MCF 10A (cell line): ENCODE data around the gene ROR1. TPM values are rescaled to one million over a fixed set of nuclear protein-coding genes. Genes with fewer than 3 reads are reported as not detected.

Source experiments
- BruUV-seq: library from RNA; stranded (reverse); fragments of 400-500 nt; replicated peaks from 2 replicates; lab custom pipeline; 2021; lab: Mats Ljungman, UMichigan
- CTCF ChIA-PET: fragments of 300-600 bp; sonication (Branson Sonifier 250); formaldehyde crosslinking; extraction: SDS; loops from one replicate; lab custom pipeline; 2021; ENCODE audit warnings: antibody characterized with exemption, inconsistent platforms; lab: Yijun Ruan, JAX
- POLR2A ChIA-PET: fragments of 300-600, 350-650 bp; sonication (Branson Sonifier 250); formaldehyde crosslinking; extraction: SDS; loops from one replicate; lab custom pipeline; 2020; ENCODE audit warnings: antibody characterized with exemption, inconsistent platforms; lab: Yijun Ruan, JAX
- DNase-seq: peaks from one replicate; pipeline ENCODE4 v3.0.0-alpha.2; 2018; ENCODE audit not compliant: unreplicated experiment
- H3K27ac Mint-ChIP-seq: one replicate; pipeline ENCODE4 v1.8.0; 2022; ENCODE audit warnings: mild to moderate bottlenecking, low read depth, mixed read lengths; ENCODE audit not compliant: unreplicated experiment
- H3K27me3 Mint-ChIP-seq: one replicate; pipeline ENCODE4 v1.8.0; 2022; ENCODE audit warnings: mixed read lengths; ENCODE audit not compliant: insufficient read depth, unreplicated experiment
- H3K36me3 Mint-ChIP-seq: one replicate; pipeline ENCODE4 v1.8.0; 2022; ENCODE audit warnings: mild to moderate bottlenecking, moderate library complexity, mixed read lengths; ENCODE audit not compliant: insufficient read depth, unreplicated experiment
- H3K4me1 Mint-ChIP-seq: one replicate; pipeline ENCODE4 v1.8.0; 2022; ENCODE audit warnings: mixed read lengths; ENCODE audit not compliant: insufficient read depth, unreplicated experiment
- H3K4me3 Mint-ChIP-seq: one replicate; pipeline ENCODE4 v1.8.0; 2022; ENCODE audit warnings: mild to moderate bottlenecking, moderate library complexity, mixed read lengths; ENCODE audit not compliant: unreplicated experiment
- H3K9me3 Mint-ChIP-seq: one replicate; pipeline ENCODE4 v1.8.0; 2022; ENCODE audit warnings: mixed read lengths; ENCODE audit not compliant: unreplicated experiment
- intact Hi-C: fragments of 100-400 bp; cut with micrococcal nuclease; formaldehyde crosslinking; loops from 2 replicates; pipeline ENCODE4 v1.14.1; 2022
- total RNA-seq: library from RNA; stranded (reverse); gene quantifications from 2 replicates; pipeline ENCODE4 v1.2.3, GENCODE V29; 2022
- TF ChIP-seq, protein P1 (sequence below): fragments of 200-600 bp; IDR thresholded peaks from one replicate; pipeline ENCODE4 v1.8.0; 2022; ENCODE audit warnings: antibody characterized with exemption, mild to moderate bottlenecking; ENCODE audit not compliant: unreplicated experiment

ROR1 gene
- total RNA-seq, 1 experiment from 2014 or later: 4.6 TPM

DNA sequence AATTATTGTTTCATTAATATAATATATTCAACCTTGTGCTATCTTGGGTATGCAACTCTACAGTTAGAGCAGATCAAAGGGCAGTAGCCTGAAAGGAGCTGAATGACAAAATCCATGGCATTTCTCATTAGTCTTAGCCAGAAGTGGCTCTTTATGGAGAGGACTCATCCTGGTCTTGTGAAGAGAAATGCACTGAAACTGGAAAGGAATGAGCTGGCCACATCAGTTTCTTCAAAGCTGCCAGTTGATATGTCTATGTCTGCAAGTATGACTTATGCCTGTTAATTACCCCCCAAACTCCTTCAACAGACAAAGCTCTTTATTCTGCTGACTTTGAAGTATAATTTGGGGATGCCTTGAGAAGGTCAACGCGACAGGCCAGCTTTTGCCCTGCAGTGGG is 310.6 kb downstream of the ROR1 start:
- DNase-seq: no peak
- no peak overlapping the region for H3K27ac Mint-ChIP-seq
- BruUV-seq: no TSS peak
- TF ChIP-seq, protein P1, sequence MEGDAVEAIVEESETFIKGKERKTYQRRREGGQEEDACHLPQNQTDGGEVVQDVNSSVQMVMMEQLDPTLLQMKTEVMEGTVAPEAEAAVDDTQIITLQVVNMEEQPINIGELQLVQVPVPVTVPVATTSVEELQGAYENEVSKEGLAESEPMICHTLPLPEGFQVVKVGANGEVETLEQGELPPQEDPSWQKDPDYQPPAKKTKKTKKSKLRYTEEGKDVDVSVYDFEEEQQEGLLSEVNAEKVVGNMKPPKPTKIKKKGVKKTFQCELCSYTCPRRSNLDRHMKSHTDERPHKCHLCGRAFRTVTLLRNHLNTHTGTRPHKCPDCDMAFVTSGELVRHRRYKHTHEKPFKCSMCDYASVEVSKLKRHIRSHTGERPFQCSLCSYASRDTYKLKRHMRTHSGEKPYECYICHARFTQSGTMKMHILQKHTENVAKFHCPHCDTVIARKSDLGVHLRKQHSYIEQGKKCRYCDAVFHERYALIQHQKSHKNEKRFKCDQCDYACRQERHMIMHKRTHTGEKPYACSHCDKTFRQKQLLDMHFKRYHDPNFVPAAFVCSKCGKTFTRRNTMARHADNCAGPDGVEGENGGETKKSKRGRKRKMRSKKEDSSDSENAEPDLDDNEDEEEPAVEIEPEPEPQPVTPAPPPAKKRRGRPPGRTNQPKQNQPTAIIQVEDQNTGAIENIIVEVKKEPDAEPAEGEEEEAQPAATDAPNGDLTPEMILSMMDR: no peak
- ChIA-PET POLR2A (interaction anchor here (0.8 to 1.7 kb wide), 2 partner anchors 28 to 41 kb away, joined by 3 to 6 read pairs; no protein-coding TSS in a partner anchor), CTCF (interaction anchor here (0.9 to 1.1 kb wide), 2 partner anchors 150 to 306 kb away, joined by 3 read pairs; no protein-coding TSS in a partner anchor)
- H3K4me3 Mint-ChIP-seq: no peak overlapping the region
- H3K4me1 Mint-ChIP-seq: peaks cover 7% of the 10 kb centered on the region
- intact Hi-C loops: no loop called here
- peaks cover 6% of the 10 kb centered on the region for H3K36me3 Mint-ChIP-seq
- no peaks in the 10 kb centered on the region for H3K9me3 Mint-ChIP-seq
- no peaks in the 10 kb centered on the region for H3K27me3 Mint-ChIP-seq

DNA sequence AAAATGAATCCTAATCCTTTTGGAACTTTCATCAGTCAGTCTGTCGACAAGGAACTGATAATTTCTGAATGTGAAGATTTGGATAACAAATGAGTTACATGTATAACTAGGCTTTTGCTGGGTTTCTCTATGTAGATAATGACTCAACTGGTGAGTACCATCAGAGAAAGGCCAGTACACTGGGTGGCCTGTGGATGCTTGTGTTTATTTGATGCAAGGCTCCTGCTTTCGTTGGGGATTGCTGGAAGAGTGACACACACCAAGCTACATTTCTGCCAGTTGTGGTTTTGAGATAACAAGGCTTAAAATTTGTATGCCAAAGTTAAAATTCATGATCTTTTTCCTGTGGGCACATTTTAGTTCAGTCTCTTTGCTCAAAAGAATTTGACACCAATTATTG is 314.0 kb downstream of the ROR1 start:
- Mint-ChIP-seq H3K27ac (no peak overlapping the region), H3K4me3 (no peak overlapping the region), H3K4me1 (no peaks in the 10 kb centered on the region), H3K9me3 (no peaks in the 10 kb centered on the region), H3K27me3 (no peaks in the 10 kb centered on the region), H3K36me3 (no peaks in the 10 kb centered on the region)
- BruUV-seq: no TSS peak
- intact Hi-C loops: no loop called here
- ChIA-PET CTCF (interaction anchor here (0.6 kb wide), 1 partner anchor 12 kb away, joined by 5 read pairs; no protein-coding TSS in a partner anchor), POLR2A (interaction anchor here (1.2 to 1.7 kb wide), 3 partner anchors 45 to 48 kb away, joined by 3 to 4 read pairs (median 3); no protein-coding TSS in a partner anchor)
- no peak for DNase-seq
- TF ChIP-seq, protein P1: no peak

DNA sequence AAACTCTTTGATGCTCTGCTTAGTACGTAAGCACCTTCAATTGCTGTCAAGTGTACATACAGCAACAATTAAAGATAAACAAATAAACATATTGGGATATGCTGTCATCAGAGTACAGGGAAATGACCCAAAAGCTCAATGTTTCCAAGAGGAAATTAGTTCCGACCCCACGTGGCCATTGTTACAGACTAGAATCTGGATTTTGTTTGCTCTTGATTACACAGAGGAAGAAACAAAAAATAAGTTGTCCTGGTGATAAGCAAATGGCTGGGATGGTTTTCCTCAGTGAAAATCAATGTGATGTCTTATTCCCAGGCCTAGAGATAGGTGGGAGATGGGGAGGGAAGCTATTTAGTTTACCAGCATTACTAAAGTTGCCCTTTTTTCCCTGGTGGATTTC is 316.6 kb downstream of the ROR1 start:
- no peaks in the 10 kb centered on the region for H3K27me3 Mint-ChIP-seq
- intact Hi-C loops: no loop called here
- ChIA-PET CTCF (interaction anchor here (0.6 kb wide), 1 partner anchor 399 kb away, joined by 3 read pairs; no protein-coding TSS in a partner anchor), POLR2A (interaction anchor here (1.7 kb wide), 1 partner anchor 11 kb away, joined by 3 read pairs; no protein-coding TSS in a partner anchor)
- TF ChIP-seq, protein P1: no peak
- no peaks in the 10 kb centered on the region for H3K36me3 Mint-ChIP-seq
- H3K9me3 Mint-ChIP-seq: no peaks in the 10 kb centered on the region
- BruUV-seq: no TSS peak
- H3K27ac Mint-ChIP-seq: no peak overlapping the region
- no peak overlapping the region for H3K4me3 Mint-ChIP-seq
- peaks cover 11% of the 10 kb centered on the region for H3K4me1 Mint-ChIP-seq
- DNase-seq: no peak

DNA sequence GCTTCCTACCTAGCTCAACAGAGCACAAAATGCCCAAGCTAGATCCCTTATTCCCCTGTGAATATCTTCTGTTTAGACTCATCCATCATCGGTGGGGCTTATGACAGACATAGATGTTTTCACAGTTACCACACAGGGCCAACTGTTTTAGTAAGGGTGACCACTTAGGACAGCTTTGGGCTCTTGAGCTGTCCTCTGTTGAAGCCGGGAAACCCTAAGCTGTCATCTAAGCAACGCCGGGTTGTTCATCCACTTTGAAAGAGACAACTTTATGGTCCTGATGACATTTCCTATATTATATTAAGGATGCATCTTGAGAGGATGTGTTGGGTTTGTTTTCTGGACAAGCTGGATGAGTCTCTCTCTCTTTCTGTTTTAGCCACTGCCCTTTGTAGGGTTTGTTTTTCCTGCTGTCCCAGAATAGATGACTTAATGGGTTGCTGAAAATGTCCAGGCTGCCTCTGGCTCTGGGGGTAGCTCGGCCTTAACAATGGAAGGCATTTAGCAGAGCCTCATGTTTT is 319.1 kb downstream of the ROR1 start:
- CTCF ChIA-PET: interaction anchor here (0.7 to 1.7 kb wide), 3 partner anchors 8 to 45 kb away, joined by 3 to 7 read pairs (median 3); no protein-coding TSS in a partner anchor
- BruUV-seq: no TSS peak
- POLR2A ChIA-PET: interaction anchor here (1.0 kb wide), 1 partner anchor 25 kb away, joined by 4 read pairs; no protein-coding TSS in a partner anchor
- no peak for DNase-seq
- intact Hi-C loops: no loop called here
- Mint-ChIP-seq H3K27ac (no peak overlapping the region), H3K27me3 (no peaks in the 10 kb centered on the region), H3K9me3 (no peaks in the 10 kb centered on the region), H3K4me3 (no peak overlapping the region), H3K36me3 (no peaks in the 10 kb centered on the region), H3K4me1 (peaks cover 11% of the 10 kb centered on the region)
- TF ChIP-seq, protein P1: no peak
